Psoas muscle (tissue), 8 donors: ENCODE results near the gene ALPK3. TPM values are rescaled to one million over a fixed set of nuclear protein-coding genes. Genes with fewer than 3 reads are reported as not detected.

Experiments
- ATAC-seq, 4 donors: fragments of 200-7000 bp; cut with Tn5 transposase; one replicate each; pipeline ENCODE4 v1.9.1; 2020; ENCODE audit warnings: moderate library complexity in 3 of 4, mild to moderate bottlenecking in 2 of 4
- DNase-seq, 2 donors: peaks; one replicate each; pipeline ENCODE4 v3.0.0-alpha.2; 2020
- H3K27ac ChIP-seq: fragments of 200-600 bp; one replicate; pipeline ENCODE4 v1.8.0; 2022
- H3K27me3 ChIP-seq, 3 donors: fragments of 200-600 bp in 1 of 3; one replicate each; pipeline versions ENCODE4 v1.6.1 to v1.8.0; 2013 to 2022; ENCODE audit warnings: low read length in 2 of 3, mild to moderate bottlenecking in 2 of 3, moderate library complexity in 1 of 3; ENCODE audit not compliant: insufficient read depth in 3 of 3
- H3K36me3 ChIP-seq, 2 donors: fragments of 200-600 bp in 1 of 2; one replicate each; pipeline versions ENCODE4 v1.6.1 to v1.8.0; 2013 to 2022; ENCODE audit warnings: low read depth in 1 of 2, mild to moderate bottlenecking in 1 of 2, moderate library complexity in 1 of 2; ENCODE audit not compliant: insufficient read depth in 1 of 2
- H3K4me1 ChIP-seq: fragments of 200-600 bp; one replicate; pipeline ENCODE4 v1.8.0; 2022
- H3K4me3 ChIP-seq: fragments of 200-600 bp; one replicate; pipeline ENCODE4 v1.8.0; 2022; ENCODE audit warnings: mild to moderate bottlenecking
- H3K9me3 ChIP-seq: fragments of 200-600 bp; one replicate; pipeline ENCODE4 v1.8.0; 2022
- CTCF ChIP-seq: fragments of 200-600 bp; IDR thresholded peaks from one replicate; pipeline ENCODE4 v1.8.0; 2022; ENCODE audit warnings: antibody characterized with exemption
- WGBS, 3 donors: extraction: QIAGEN DNeasy Blood & Tissue Kit; methylation state at CpG; one replicate each; pipeline versions ENCODE4 v1.1.6 to v1.1.7; 2013; 5-methylcytosine and 5-hydroxymethylcytosine counted together
- intact Hi-C, 2 donors: fragments of 100-400 bp; cut with DNase I; formaldehyde crosslinking; loops; one replicate each; pipeline versions ENCODE4 v1.11.0 to v1.14.2; 2022
- polyA plus RNA-seq, 3 donors: library from polyadenylated mRNA; stranded (reverse); fragments of 200-250 nt; gene quantifications; one replicate each; pipeline ENCODE4 v1.2.3, GENCODE V29; 2013
- total RNA-seq, 4 donors: library from RNA; stranded (reverse); fragmentation: NEBNext Ultra II Directional in 2 of 4; extraction: Animal tissue kit (Norgen Biotek cat#: 25700) in 2 of 4; gene quantifications; one replicate each; pipeline versions ENCODE4 v1.2.1 to v1.2.4, GENCODE V29; 2021 to 2023
- donor health status: healthy with polysubstance abuse.
- donor health status: DM: no; HTN: no; CAD: no; lungs with moderate emphysema.
- donor health status: Bipolar disorder and iron deficiency.
- donor health status: healthy.
- donor health status: DM: yes; HTN: yes; CAD: no.
- donor health status: DM: no; HTN: no; CAD: no.
- donor health status: DM: no; HTN: no; CAD: no.
- donor health status: DM: yes; HTN: yes; CAD: no.

ALPK3 gene
- total and polyA plus RNA-seq, 7 donors: 75.7 to 461 (median 245) TPM

- 40 to 52% (median 46%) methylated on average over 5 to 6 of the region's 6 CpGs for WGBS, 3 donors
- intact Hi-C loops: no loop called here
- peak; percentile 52 to 74 for DNase-seq
- peaks cover 99% of the 10 kb centered on the region for H3K4me1 ChIP-seq
- peak in 3 of 4 donors; percentile 13 to 46 (median 41) for ATAC-seq
- no peaks in the 10 kb centered on the region for H3K27me3 ChIP-seq
- H3K9me3 ChIP-seq: no peaks in the 10 kb centered on the region
- no peak overlapping the region for H3K4me3 ChIP-seq
- H3K27ac ChIP-seq: peak overlapping the region; percentile 99
- peaks cover 8 to 60% of the 10 kb centered on the region in 2 donors for H3K36me3 ChIP-seq
- TF ChIP-seq CTCF: peak; percentile 17
Measured at GRCh38 chr15:84826369-84826823, 9.2 kb downstream of the ALPK3 start.

DNA sequence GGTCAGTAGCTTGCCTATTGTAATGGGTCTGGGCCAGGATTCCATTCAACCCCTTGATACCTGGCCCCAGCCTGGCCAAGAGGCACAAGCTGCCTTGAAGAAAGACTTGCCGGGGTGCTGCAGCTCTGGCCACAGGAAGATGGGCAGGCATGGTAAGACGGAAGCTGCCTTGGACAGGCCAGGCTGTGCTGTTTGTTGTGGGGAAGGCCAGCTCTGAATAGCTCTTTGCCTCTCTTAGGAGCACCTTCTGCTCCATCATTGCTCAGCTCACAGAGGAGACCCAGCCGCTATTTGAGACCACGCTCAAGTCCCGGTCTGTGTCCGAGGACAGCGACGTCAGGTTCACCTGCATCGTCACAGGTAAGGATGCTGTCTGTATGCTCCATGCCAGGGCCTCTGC, 10.1 kb downstream of the ALPK3 start:
- no peak for DNase-seq
- intact Hi-C loops: no loop called here
- peaks cover 99% of the 10 kb centered on the region for H3K4me1 ChIP-seq
- 83 to 92% (median 88%) methylated on average over 9 of the region's 9 CpGs for WGBS, 3 donors
- peaks cover 8 to 55% of the 10 kb centered on the region in 2 donors for H3K36me3 ChIP-seq
- no peaks in the 10 kb centered on the region for H3K9me3 ChIP-seq
- H3K27ac ChIP-seq: peak overlapping the region; percentile 99
- no peak for TF ChIP-seq CTCF
- ATAC-seq: no peak
- H3K27me3 ChIP-seq: no peaks in the 10 kb centered on the region
- no peak overlapping the region for H3K4me3 ChIP-seq

DNA sequence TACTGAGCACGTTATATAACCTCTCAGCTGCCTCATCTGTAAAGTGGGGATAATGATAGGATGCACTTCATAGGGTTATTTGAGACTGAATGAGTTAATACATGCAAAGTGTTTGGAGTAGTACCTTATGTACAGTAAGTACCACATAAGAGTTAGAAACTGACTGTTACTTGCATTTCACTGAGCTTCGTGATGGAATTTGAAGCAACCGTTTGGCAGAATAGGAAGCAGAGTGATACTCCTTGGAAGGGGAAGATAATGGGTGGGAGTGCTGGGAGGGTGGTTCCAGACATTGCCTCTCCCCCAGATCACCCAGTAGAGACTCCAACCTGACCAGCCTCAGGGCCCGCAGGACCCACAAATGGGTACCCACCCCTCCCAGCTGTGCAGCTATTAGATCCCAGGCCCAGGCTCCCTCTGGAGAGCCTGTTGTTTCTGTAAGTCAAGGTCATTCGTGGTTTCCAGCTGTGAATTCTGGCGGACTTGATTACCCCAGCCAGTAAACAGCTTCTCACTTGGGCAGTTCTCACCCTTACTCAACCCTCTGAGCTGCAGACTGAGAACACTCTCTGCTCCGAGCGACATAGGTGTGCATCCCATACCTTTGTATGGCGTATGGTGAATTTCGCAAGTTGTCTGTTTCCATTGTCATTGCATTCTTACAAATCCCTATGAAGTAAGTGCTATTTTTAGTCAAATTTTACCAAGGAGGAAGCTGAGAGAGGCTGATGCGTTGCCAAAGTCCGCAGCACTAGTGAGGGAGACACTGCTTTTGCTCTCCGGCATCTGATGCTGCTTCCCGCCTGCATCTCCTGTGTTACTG, 11.1 kb downstream of the ALPK3 start:
- 16 to 30% (median 16%) methylated on average over 14 of the region's 14 CpGs for WGBS, 3 donors
- ATAC-seq (peak; percentile 24 to 58 (median 44)), DNase-seq (peak in 1 of 2 donors; percentile 76)

DNA sequence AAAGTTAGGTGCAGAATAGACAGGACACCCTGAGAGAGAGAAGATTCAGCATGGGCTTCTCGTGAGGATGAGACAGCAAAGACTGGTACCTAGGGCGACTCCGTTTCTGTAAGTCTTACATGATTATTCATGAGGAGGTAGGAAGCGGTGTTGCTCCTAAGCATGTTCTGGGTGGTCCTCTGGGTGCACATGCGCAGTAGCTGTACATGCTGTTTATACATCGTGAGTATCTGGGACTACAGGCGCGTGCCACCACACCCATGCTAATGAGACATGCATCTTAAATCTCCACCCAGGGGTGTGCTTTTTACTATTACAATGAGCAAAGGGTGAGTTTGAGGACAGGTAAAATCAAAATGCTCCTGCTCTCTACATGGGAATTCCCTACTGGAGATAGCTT, 12.3 kb downstream of the ALPK3 start:
- H3K4me3 ChIP-seq: no peak overlapping the region
- no peak for ATAC-seq
- H3K27me3 ChIP-seq: no peaks in the 10 kb centered on the region
- TF ChIP-seq CTCF: no peak
- H3K4me1 ChIP-seq: peaks cover 99% of the 10 kb centered on the region
- 87 to 90% (median 89%) methylated on average over 8 of the region's 8 CpGs for WGBS, 3 donors
- intact Hi-C loops: no loop called here
- peak overlapping the region; percentile 99 for H3K27ac ChIP-seq
- DNase-seq: no peak
- peaks cover 12 to 56% of the 10 kb centered on the region in 2 donors for H3K36me3 ChIP-seq
- H3K9me3 ChIP-seq: no peaks in the 10 kb centered on the region

More for the DNA sequence above, 11.1 kb downstream of the ALPK3 start:
- TF ChIP-seq CTCF: no peak
- intact Hi-C loops: no loop called here
- Histone ChIP-seq H3K4me3 (no peak overlapping the region), H3K4me1 (peaks cover 99% of the 10 kb centered on the region), H3K27me3 (no peaks in the 10 kb centered on the region), H3K27ac (peak overlapping the region; percentile 99), H3K9me3 (no peaks in the 10 kb centered on the region), H3K36me3 (peaks cover 12 to 62% of the 10 kb centered on the region in 2 donors)
